ENCODE results near the gene GTSF1L. TPM values are rescaled to one million over a fixed set of nuclear protein-coding genes. Genes with fewer than 3 reads are reported as not detected.

Gene GTSF1L
- total RNA-seq, 1 donor from 2014 or later = not detected

GRCh38 chr20:43755851-43756250 is 29.0 kb upstream of the GTSF1L start:
- TF ChIP-seq CTCF (IDR thresholded peaks at IDR 0.05; ENCODE audit: unreplicated experiment) = no peak
- no peak for DNase-seq (ENCODE audit: low spot score, unreplicated experiment)
- no peak overlapping the region for H3K4me3 Mint-ChIP-seq (ENCODE audit: low read depth)
- no peak overlapping the region for H3K27ac Mint-ChIP-seq
- peaks cover 3% of the 10 kb centered on the region for H3K9me3 Mint-ChIP-seq (ENCODE audit: low read depth)
- peaks cover 27% of the 10 kb centered on the region for H3K27me3 Mint-ChIP-seq
- no peaks in the 10 kb centered on the region for H3K4me1 Mint-ChIP-seq (ENCODE audit: low read depth)
- no peaks in the 10 kb centered on the region for H3K36me3 Mint-ChIP-seq (ENCODE audit: insufficient read depth)

GRCh38 chr20:43755390-43755789 is 28.6 kb upstream of the GTSF1L start:
- no peak overlapping the region for H3K4me3 Mint-ChIP-seq (ENCODE audit: low read depth)
- H3K9me3 Mint-ChIP-seq (ENCODE audit: low read depth) = peaks cover 3% of the 10 kb centered on the region
- H3K36me3 Mint-ChIP-seq (ENCODE audit: insufficient read depth) = no peaks in the 10 kb centered on the region
- no peak for DNase-seq (ENCODE audit: low spot score, unreplicated experiment)
- H3K4me1 Mint-ChIP-seq (ENCODE audit: low read depth) = no peaks in the 10 kb centered on the region
- no peak for TF ChIP-seq CTCF (IDR thresholded peaks at IDR 0.05; ENCODE audit: unreplicated experiment)
- H3K27ac Mint-ChIP-seq = no peak overlapping the region
- peaks cover 30% of the 10 kb centered on the region for H3K27me3 Mint-ChIP-seq

GRCh38 chr20:43752561-43753301 is 25.9 kb upstream of the GTSF1L start:
- Mint-ChIP-seq H3K27me3 (peaks cover 33% of the 10 kb centered on the region), H3K27ac (no peak overlapping the region), H3K36me3 (ENCODE audit: insufficient read depth) (no peaks in the 10 kb centered on the region), H3K4me1 (ENCODE audit: low read depth) (no peaks in the 10 kb centered on the region), H3K4me3 (ENCODE audit: low read depth) (no peak overlapping the region), H3K9me3 (ENCODE audit: low read depth) (peaks cover 3% of the 10 kb centered on the region)
- DNase-seq (ENCODE audit: low spot score, unreplicated experiment) = no peak
- no peak for TF ChIP-seq CTCF (IDR thresholded peaks at IDR 0.05; ENCODE audit: unreplicated experiment)

- no peak overlapping the region for H3K27ac Mint-ChIP-seq
- H3K9me3 Mint-ChIP-seq (ENCODE audit: low read depth) = peaks cover 3% of the 10 kb centered on the region
- TF ChIP-seq CTCF (IDR thresholded peaks at IDR 0.05; ENCODE audit: unreplicated experiment) = no peak
Measured at GRCh38 chr20:43752051-43752360, 25.2 kb upstream of the GTSF1L start.

GRCh38 chr20:43751167-43752050 is 24.6 kb upstream of the GTSF1L start:
- Mint-ChIP-seq H3K9me3 (ENCODE audit: low read depth) (peaks cover 3% of the 10 kb centered on the region), H3K27me3 (peaks cover 33% of the 10 kb centered on the region), H3K36me3 (ENCODE audit: insufficient read depth) (no peaks in the 10 kb centered on the region), H3K4me1 (ENCODE audit: low read depth) (peaks cover 5% of the 10 kb centered on the region), H3K27ac (no peak overlapping the region), H3K4me3 (ENCODE audit: low read depth) (no peak overlapping the region)
- no peak for TF ChIP-seq CTCF (IDR thresholded peaks at IDR 0.05; ENCODE audit: unreplicated experiment)
- DNase-seq (ENCODE audit: low spot score, unreplicated experiment) = no peak

More at GRCh38 chr20:43752051-43752360, 25.2 kb upstream of the GTSF1L start:
- H3K4me3 Mint-ChIP-seq (ENCODE audit: low read depth) = no peak overlapping the region
- peaks cover 33% of the 10 kb centered on the region for H3K27me3 Mint-ChIP-seq
- H3K36me3 Mint-ChIP-seq (ENCODE audit: insufficient read depth) = no peaks in the 10 kb centered on the region
- peaks cover 2% of the 10 kb centered on the region for H3K4me1 Mint-ChIP-seq (ENCODE audit: low read depth)
- DNase-seq (ENCODE audit: low spot score, unreplicated experiment) = no peak

All from progenitor cell of endocrine pancreas (in vitro differentiated cells).